Measurements from ENCODE around the gene DGKB.
"Not testable (repeated sequence)": the region's sequence is repeated elsewhere in the genome, so short reads cannot be mapped to it uniquely, and the experiment has no call there.

Gene DGKB

DNA sequence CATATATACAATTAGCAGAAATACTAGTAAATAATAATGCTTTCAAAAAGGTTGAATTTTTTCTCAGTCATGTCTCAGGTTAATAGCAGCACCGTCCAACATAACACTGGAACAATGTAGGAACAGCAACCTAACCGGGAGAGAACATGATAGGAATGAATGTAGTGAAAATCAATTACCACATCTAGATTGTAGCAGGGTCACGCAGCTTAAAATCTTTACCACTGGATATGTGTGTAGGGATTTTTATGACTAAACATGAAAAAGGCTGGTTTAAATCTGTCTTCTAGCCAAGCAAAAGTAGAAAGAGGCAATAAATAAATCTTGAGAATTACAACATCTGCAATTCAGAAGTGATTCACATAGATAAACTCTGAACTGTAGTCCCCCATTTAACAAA lies 326.0 kb downstream of the DGKB start:
- no peak for DNase-seq

DNA sequence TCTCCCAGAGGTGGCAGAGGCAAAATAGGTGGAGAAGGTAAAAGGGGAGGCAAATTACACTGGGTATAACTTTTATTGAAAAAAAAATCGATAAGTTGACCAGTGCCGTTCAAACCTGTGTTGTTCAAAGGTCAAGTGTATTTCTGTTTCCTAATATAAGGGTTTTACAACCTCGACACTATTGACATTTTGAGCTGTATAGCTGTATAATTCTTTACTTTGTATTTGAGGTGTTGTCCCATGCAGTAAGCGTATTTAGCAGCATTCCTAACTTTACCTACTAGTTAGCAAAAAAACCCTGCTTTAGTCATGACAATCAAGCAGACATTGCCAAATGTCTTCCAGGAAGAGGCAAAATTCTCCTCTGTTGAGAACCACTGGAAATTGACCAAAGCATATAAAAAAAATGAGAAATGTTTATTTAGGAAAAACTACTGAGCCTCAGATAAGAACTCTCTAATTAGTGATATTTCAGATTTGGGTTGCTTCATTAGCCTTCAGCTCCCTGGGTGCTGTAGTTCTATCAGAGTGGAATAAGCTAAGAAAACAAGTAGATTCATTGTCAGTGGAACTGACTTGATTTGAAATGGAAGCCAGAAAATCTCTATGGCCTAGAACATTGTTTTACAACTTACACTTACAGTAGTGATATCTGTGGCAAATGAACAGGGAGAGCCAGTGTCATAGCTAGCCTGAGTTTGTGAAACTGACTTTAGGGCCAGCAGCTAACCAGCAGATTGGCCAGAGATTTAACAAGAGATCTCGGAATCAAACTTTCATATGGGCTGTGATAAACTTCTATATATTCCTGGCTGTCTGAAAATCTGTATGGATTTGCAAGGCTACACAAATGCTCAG lies 331.6 kb downstream of the DGKB start:
- DNase-seq, result no peak

DNA sequence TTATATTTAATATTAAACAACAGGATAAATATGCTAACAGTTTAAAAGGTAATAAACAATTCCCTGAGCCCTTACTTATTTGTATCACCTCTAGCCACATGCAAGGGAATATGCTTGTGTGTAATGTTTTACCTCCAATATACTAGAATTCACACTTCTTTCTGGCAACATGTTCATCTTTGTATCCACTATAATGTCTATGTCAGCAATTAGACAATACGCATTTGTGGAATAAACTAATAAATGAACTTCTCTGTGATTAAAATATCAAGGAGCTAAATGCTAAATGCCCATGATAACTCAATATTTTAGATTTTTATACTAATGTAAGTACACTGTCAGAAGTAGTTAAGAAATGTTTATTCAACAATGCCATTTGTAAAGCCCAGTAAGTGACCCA lies 350.5 kb downstream of the DGKB start:
- no peak for DNase-seq

DNA sequence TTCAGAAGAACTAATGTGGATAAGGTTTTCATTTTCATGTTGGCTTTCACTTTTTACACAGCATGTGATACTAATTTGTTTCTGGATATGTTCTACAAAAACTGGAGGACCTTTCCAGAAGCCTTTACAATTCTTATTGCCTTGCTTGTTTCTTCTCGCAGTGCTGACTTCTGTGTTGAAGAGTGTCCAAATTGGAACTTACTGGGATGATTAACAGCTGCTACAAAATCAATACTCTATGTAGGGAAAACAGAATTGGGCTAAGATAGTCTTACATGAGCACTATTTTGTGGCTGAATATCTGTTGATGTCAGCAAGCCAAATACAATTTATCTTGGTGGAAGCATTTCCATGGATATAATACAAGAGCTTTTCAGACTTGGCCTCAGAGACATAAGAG lies 351.2 kb downstream of the DGKB start:
- DNase-seq, result no peak

DNA sequence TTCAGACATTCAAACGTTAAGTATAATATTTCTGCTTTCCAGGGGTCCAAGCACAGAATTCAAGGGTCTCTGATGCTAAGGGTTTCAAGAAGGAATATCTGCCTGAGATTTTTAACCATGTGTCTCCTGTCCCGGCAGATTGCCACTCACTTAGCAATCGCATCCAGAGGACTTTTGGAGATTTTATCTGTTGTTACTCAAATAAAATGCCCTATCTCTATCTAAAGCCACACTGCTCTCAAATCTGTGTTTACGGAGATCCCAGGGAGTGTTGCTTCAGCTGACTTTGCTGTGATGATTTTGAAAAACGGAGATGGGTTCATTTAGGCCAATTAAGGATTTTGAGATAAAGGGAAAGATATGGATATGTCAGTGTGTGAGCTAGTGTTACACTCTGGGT lies 359.9 kb downstream of the DGKB start:
- DNase-seq, result no peak

DNA sequence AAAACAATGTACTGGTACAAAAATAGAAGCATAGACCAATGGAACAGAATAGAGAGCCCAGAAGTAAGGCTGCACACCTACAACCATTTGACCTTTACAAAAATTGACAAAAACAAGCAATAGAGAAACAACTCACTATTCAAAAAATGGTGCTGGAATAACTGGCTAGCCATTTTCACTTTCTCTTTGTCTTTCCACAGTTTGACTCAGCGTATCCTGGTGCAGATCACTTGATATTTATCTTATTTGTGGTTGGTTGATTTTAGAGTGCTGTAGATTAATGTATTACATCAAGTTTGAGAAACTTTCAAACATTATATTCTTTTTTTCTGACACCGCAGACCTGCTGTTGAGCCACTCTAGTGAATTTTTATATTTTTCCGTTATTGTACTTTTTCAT lies 381.4 kb downstream of the DGKB start:
- DNase-seq, result no peak

DNA sequence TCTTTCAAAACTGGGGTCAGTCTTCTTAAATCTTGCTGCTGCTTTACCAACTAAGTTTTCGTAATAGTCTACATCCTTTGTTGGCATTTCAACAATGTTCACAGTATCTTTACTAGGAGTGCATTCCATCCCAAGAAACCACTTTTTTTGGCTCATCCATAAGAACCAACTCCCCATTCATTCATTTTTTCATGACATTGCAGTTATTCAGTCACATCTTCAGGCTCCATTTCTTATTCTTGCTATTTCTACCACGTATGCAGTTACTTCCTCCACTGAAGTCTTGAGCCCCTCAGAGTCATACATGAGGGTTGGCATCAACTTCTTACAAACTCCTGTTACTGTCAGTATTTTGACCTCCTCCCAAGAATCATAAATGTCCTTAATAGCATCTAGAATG lies 392.3 kb downstream of the DGKB start:
- no peak for DNase-seq

DNA sequence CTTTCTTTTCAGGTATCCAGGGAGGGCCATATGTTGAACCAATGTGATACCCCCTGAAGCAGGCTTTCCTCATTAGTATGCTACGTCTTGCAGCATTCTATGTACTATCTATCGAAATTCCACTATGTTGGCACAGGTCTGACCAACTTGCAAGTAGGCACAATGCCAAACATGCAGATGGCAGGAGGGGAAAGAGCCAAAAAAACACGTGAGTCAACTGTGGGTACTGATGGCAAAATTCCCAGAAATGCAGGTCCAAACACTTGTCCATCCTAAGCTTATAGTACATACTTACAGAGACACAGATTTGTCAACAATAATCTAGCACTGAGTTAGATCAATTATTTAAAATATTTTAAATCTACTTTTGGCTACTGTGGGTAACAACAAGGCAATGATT lies 394.9 kb downstream of the DGKB start:
- no peak for DNase-seq

DNA sequence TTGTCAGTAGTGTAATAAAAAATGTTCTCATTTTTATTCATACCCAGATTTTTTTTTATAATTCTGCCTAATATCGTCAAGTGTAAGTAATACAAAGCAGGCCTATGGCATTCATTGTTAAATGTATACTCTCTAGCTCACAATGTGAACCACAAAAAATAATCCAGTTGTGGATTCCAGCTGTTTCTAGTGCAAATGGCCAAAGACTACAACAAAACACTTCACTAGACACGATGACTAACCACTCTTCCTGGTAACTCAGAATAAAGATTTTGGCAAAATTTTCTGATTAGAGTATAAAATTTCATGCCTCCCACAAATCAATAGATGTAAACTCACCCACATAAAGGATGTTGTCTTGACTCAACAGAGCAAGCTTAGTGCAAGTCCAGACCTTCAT lies 396.6 kb downstream of the DGKB start:
- DNase-seq, result no peak

DNA sequence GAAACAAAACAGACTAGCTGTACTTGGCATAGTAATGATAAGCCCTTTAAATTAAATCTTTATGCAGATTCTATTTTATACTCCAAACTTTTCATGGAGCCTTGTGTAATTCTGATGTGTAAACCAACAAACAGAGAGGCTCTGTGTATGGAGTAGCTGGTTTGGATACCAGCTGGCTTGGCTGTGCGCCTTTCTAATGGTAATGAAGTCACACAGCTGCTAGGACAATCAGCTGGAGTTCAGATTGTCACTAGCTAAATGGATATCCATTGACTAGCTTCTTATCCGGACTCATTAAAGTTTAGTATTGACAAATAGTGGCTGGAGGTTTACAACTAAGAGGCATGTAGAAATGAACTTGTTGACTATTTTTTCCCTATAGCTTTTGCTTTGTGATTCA lies 398.4 kb downstream of the DGKB start:
- no peak for DNase-seq

DNA sequence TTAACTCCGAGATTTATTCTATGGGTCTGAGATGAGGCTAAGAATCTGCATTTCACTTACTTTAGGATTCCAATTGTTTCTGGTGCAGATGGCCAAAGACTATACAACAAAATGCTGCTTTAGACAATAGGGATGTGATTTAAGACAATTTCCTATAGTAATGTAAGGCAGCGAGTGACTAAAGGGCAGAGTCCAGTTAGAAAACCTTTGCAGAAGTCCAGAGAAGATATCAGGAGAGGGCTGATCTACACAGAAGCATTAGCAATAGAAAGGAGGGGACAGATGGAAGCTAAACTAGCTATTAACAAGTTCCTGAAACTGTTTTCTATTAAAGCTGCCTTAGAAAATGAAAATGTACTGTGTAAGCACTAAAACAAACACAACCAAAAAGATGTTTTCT lies 398.9 kb downstream of the DGKB start:
- no peak for DNase-seq

DNA sequence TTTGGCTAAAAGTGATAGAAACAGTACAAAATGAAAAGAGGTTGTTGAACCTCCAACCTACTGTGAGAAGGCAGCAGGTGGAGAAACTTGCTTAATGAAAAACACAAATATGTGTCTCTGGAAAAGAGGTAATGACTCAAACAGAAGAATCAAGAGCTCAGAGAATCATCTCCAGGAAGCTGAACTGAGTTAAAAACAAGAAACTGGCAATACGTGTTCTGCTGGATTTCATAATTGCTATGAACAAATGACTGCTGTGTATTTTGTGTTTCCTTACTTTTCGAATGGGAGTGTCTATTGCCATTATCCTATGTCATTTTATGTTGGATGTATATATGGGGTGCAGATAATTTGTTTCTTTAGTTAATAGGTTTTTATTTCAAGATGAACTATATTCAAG lies 401.1 kb downstream of the DGKB start:
- DNase-seq, result no peak

DNA sequence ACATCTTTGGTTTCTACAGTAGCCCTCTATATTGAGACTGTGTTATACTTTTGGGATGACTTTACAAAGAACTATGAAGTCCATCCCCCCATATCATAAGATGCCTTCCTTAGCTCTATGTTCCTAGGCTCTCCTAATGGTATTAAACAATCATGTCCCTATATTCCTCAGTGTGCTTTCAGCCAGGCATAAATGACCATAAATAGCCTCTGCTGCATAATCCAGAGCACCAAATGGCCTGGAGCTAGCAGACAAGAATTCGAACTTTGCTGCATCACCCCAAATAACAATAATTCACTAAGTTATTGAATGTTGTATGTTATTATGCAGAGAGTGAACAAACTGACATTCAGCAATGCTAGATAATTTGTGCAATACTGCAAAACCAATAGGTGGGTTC lies 405.2 kb downstream of the DGKB start:
- no peak for DNase-seq

DNA sequence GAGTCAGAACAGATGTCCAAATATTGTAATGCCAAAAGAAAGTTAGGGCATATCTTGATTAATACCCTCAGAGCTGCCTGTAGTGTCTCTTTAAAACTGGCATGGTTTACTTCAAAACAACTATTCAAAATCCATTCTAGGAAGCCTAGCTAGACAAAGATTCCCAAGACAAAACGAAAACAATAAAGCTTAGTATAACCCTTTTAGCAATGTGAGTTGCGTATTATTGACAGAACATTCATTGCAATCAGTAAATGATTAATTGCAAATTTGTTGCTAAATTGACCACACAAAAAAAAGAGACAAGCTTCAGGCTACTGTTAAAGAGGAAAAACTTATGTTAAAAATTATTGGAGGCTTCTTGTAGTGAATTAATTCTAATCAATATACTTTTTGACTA lies 406.9 kb downstream of the DGKB start:
- DNase-seq, result no peak

DNA sequence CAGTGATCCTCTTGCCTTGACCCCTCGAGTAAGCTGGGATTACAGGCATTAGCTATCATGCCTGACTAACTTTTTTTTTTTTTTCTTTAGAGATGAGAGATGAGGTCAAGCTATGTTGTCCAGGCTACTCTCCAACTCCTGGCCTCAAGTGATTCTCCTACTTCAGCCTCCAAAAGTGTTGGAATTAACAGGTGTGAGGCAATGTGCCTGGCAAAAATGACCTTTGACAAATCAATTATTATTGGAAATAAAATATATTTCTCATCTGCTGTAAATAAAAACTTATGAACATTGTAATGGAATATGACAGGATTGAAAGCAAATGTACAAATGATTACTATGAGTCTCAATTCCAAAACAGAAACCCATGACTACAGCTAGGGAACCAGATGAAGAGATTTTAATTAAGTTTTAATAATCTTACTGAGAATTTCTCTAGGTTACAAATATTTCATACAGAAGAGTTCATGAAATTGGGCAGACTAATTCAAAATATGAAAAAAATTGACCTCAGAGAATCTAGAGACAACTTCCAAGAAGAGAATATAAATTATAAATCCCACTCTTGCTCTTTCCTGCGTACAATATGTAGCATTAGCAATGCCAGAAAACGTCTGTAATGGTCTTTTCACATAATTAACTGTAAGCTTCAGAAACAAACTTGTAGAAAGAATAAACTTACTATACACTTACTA lies 414.7 kb downstream of the DGKB start:
- no peak for DNase-seq

DNA sequence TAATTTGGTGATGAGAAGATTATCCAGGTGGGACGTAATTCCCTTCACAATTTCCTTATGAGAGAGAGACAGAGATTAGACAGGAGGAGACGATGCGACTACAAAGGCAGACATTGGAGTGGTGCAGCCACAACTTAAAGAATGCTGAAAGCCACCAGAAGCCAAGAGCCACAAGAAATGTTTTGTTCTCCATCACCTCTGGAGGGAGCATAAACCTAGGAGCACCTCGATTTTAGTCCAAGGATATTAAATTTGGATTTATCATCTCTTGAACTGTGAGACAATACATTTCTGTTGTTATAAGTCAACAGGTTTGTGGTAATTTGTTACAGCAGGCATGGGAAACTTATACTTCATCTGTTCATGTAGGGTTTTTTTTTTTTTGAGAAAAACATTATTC lies 418.9 kb downstream of the DGKB start:
- no peak for DNase-seq

DNA sequence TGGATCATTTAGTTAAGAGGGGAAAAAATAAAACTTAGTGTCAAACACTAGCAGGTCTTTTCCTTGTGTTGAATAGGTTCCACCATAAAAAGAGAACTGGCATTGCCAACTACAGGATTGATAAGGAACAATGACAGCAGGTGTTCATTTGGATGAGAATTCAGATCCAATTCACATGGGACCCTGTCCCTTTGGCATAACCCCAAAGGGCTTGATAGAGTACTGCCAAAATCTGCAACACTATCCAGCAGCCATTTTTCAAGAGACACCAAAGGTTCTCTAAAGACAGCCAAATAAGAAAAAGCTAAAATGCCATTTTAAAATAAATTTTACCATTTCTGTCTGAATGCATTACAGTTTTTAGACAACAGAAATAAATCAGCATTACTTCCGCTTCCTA lies 422.3 kb downstream of the DGKB start:
- no peak for DNase-seq

DNA sequence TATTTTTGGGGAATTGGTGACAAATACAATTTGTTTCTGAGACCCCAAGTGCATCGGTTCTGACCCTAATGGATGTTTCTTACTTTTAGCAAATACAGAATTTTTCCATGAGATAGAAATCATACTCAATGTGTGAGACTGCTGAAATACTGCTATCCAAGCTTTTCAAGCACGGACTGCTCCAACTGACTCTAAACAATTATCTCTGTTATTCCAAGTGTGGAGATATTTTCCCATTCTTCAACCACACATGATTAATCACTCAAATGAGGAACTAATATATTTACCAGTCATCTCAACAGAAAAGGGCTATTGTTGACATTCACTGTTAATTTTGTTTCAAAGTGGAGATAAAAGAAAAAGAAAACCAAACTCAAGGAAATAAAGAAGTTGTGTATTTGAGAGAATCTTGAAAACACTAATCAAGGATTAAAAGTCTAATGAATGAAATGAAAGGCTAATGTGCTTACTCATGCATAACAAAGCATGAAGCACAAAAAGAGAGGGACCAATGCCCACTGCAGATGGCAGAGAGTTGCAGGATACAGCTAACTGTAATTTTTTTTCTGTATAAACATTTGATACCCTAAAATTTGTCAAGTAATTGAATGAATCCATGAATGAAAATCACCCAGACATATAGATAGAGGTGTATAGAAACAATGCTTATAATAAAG lies 423.6 kb downstream of the DGKB start:
- no peak for DNase-seq

DNA sequence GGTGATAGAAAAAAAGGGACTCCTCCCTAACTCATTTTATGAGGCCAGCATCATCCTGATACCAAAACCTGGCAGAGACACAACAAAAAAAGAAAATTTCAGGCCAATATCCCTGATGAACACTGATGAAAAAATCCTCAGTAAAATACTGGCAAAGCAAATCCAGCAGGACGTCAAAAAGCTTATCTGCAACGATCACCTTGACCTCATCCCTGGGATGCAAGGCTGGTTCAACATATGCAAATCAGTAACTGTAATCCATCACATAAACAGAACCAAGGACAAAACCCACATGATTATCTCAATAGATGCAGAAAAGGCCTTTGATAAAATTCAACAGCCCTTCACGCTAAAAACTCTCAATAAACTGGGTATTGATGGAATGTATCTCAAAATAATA lies 440.8 kb downstream of the DGKB start:
- DNase-seq, result not testable (repeated sequence)

DNA sequence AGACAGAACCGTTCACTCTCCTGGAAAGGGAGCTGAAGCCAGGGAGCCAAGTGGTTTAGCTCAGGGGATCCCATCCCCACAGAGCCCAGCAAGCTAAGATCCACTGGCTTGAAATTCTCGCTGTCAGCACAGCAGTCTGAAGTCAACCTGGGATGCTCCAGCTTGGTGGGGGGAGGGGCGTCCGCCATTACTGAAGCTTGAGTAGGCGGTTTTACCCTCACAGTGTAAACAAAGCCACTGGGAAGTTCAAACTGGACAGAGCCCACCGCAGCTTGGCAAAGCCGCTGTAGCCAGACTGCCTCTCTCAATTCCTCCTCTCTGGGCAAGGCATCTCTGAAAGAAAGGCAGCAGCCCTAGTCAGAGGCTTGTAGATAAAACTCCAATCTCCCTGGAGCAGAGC lies 443.7 kb downstream of the DGKB start:
- not testable (repeated sequence) for DNase-seq

DNA sequence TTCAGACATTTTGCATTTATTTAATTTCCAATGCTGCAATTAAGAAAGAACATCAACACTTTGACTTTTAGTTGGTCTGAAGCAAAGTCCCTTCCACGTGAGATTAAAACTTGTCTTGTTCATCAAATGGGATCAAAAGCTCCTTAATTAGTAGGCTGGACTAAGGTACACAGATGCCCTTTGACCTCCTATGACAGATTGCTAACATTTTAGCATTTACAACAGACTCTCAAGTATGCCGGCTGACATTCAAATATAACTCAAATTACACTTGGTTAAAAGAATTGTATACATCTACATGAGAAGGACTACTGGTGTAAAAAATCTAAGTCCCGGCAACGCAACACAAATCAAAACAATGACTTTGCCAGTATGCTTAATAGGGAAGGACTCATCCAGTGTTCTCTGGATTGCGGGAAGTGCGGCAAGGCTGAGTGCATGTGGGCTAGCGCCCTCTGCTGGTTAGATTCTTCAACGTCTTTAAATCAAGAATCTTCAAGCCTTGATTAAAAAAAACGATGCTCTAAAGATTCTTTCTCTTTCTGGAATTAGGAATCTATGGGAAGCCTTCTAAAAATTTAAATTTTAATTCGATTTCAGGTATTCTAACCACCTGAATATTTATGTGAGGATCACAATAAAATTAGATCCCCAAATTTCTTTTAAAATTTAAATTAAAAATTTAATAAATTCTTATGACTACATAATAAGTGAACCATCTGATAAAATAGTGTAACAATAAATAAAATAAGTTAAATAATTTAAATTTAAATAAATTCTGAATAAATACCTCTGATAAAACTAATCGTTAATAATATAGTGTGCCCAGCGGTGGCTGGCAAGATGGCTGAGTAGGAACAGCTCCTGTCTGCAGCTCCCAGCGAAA lies 444.7 kb downstream of the DGKB start:
- DNase-seq, result peak; percentile 26

DNA sequence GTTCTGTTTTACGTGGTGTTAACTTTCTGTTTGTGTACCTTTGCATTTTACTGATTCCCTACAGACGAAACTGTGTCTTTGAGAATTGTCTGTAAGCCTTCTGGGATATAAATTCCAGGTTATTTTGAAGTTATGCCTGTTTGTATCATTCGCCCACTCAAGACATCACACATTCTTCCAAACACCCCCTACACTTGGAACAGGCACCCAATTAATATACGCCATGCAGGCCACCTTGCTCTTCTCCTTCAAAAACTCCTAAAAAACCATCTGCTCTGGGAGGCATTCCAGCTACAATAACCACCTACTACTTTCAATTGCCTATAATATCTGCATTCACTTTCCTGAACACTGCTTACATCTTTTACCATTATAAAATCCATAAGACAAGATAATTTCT lies 453.3 kb downstream of the DGKB start:
- no peak for DNase-seq

DNA sequence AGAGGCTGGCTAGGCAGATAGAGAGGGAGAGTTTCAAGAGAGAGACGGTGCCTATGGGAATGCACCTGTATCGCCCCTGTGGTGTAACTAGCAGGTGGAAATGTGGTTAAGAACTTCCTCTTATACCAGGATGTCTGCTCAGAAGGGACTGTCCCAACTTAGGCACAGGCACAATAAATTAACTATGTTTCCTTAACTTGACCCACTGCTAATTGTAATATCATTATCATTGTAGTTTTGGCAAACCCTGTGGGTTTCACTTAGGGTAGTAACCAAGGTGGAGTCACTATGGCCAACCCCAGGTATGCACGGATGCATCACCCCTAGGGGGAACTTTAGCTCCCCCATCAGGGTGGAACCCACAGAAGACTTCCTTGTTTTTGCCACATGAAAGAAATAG lies 455.7 kb downstream of the DGKB start:
- DNase-seq, result no peak
